Measurements from ENCODE around the gene ELMOD3. TPM values are rescaled to one million over a fixed set of nuclear protein-coding genes. Genes with fewer than 3 reads are reported as not detected.

Gene ELMOD3
- total RNA-seq, 1 experiment from 2014 or later, result 9.7 TPM

DNA sequence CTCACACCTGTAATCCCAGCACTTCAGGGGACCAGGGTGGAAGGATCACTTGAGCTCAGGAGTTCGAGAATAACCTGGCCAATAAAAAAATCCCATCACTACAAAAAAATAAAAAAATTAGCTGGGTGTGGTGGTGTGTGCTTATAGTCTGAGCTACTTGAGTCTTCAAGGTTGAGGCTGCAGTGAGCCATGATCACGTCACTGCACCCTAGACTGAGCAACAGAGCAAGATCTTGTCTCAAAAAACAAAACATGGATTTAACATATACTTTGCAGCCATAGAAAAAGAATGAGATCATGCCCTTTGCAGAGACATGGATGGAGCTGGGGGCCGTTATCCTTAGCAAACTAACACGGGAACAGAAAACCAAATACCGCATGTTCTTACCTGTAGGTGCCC is 86.2 kb downstream of the ELMOD3 start (continued):
- TF ChIP-seq, protein P1, sequence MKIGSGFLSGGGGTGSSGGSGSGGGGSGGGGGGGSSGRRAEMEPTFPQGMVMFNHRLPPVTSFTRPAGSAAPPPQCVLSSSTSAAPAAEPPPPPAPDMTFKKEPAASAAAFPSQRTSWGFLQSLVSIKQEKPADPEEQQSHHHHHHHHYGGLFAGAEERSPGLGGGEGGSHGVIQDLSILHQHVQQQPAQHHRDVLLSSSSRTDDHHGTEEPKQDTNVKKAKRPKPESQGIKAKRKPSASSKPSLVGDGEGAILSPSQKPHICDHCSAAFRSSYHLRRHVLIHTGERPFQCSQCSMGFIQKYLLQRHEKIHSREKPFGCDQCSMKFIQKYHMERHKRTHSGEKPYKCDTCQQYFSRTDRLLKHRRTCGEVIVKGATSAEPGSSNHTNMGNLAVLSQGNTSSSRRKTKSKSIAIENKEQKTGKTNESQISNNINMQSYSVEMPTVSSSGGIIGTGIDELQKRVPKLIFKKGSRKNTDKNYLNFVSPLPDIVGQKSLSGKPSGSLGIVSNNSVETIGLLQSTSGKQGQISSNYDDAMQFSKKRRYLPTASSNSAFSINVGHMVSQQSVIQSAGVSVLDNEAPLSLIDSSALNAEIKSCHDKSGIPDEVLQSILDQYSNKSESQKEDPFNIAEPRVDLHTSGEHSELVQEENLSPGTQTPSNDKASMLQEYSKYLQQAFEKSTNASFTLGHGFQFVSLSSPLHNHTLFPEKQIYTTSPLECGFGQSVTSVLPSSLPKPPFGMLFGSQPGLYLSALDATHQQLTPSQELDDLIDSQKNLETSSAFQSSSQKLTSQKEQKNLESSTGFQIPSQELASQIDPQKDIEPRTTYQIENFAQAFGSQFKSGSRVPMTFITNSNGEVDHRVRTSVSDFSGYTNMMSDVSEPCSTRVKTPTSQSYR (CRISPR knock-in tag; IDR thresholded peaks at IDR 0.05), result no peak
- TF ChIP-seq CREM (CRISPR knock-in tag; IDR thresholded peaks at IDR 0.05) (no peak), MYBL2 (CRISPR knock-in tag; IDR thresholded peaks at IDR 0.05) (no peak), HMGA2 (CRISPR knock-in tag; IDR thresholded peaks at IDR 0.05) (no peak), NR1H2 (CRISPR knock-in tag; IDR thresholded peaks at IDR 0.05) (no peak), ZNF396 (CRISPR knock-in tag; IDR thresholded peaks at IDR 0.05; ENCODE audit: borderline replicate concordance) (no peak)
- TF ChIP-seq, protein P2, sequence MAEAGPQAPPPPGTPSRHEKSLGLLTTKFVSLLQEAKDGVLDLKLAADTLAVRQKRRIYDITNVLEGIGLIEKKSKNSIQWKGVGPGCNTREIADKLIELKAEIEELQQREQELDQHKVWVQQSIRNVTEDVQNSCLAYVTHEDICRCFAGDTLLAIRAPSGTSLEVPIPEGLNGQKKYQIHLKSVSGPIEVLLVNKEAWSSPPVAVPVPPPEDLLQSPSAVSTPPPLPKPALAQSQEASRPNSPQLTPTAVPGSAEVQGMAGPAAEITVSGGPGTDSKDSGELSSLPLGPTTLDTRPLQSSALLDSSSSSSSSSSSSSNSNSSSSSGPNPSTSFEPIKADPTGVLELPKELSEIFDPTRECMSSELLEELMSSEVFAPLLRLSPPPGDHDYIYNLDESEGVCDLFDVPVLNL (CRISPR knock-in tag; IDR thresholded peaks at IDR 0.05; ENCODE audit: borderline replicate concordance, low read depth), result no peak
- TF ChIP-seq, protein P3, sequence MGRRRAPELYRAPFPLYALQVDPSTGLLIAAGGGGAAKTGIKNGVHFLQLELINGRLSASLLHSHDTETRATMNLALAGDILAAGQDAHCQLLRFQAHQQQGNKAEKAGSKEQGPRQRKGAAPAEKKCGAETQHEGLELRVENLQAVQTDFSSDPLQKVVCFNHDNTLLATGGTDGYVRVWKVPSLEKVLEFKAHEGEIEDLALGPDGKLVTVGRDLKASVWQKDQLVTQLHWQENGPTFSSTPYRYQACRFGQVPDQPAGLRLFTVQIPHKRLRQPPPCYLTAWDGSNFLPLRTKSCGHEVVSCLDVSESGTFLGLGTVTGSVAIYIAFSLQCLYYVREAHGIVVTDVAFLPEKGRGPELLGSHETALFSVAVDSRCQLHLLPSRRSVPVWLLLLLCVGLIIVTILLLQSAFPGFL (CRISPR knock-in tag; IDR thresholded peaks at IDR 0.05; ENCODE audit: borderline replicate concordance), result no peak

Other genes starting within 250 kb of the ELMOD3 start
- 104 to 108 TPM (median 106 TPM) in 3 replicates for gene TCF7L1, start 221.4 kb upstream of the ELMOD3 start, total RNA-seq (2021)
- gene TGOLN2, start 26.8 kb upstream of the ELMOD3 start, total RNA-seq (2021), result 42.2 to 43.9 TPM (median 43.7 TPM) in 3 replicates
- 18.9 to 24.4 TPM (median 21.6 TPM) in 3 replicates for gene RETSAT, start 241 bp upstream of the ELMOD3 start, total RNA-seq (2021)
- 117 to 139 TPM (median 131 TPM) in 3 replicates for gene CAPG, start 55.6 kb downstream of the ELMOD3 start, total RNA-seq (2021)
- 0.50 to 1.2 TPM (median 0.94 TPM) in 3 replicates for gene SH2D6, start 63.9 kb downstream of the ELMOD3 start, total RNA-seq (2021)
- gene MAT2A, start 184.4 kb downstream of the ELMOD3 start, total RNA-seq (2021), result 208 to 222 TPM (median 208 TPM) in 3 replicates
- gene GGCX, start 206.7 kb downstream of the ELMOD3 start, total RNA-seq (2021), result 40.9 to 42.9 TPM (median 41.4 TPM) in 3 replicates
- 48.8 to 55.4 TPM (median 52.0 TPM) in 3 replicates for gene VAMP8, start 222.8 kb downstream of the ELMOD3 start, total RNA-seq (2021)
- gene VAMP5, start 229.7 kb downstream of the ELMOD3 start, total RNA-seq (2021), result 6.3 to 7.4 TPM (median 7.0 TPM) in 3 replicates
- gene RNF181, start 241.0 kb downstream of the ELMOD3 start, total RNA-seq (2021), result 95.4 to 108 TPM (median 102 TPM) in 3 replicates
- gene TMEM150A, start 247.9 kb downstream of the ELMOD3 start, total RNA-seq (2021), result 20.9 to 23.1 TPM (median 21.6 TPM) in 3 replicates